H9 (cell line): Measurements from ENCODE around the gene GSG1L. TPM values are rescaled to one million over a fixed set of nuclear protein-coding genes. Genes with fewer than 3 reads are reported as not detected.

ENCODE experiments used
- DNase-seq: peaks from one replicate; pipeline ENCODE4 v3.0.0-alpha.2; 2017
- H2AFZ ChIP-seq: one replicate; pipeline ENCODE4 v1.6.1; 2013; ENCODE audit warnings: mild to moderate bottlenecking, low read length, control low read depth, moderate library complexity
- H2AK5ac ChIP-seq: 2 replicates; pipeline ENCODE4 v1.6.1; 2013; ENCODE audit warnings: low read length, control low read depth, mixed read lengths; ENCODE audit not compliant: insufficient read length
- H2BK120ac ChIP-seq: one replicate; pipeline ENCODE4 v1.6.1; 2013; ENCODE audit warnings: low read depth, mild to moderate bottlenecking, low read length, control low read depth, inconsistent platforms; ENCODE audit not compliant: poor library complexity, severe bottlenecking
- H2BK12ac ChIP-seq: 2 replicates; pipeline ENCODE4 v1.6.1; 2013; ENCODE audit warnings: low read length, control low read depth, mixed read lengths, low read depth; ENCODE audit not compliant: insufficient read length
- H2BK15ac ChIP-seq: 2 replicates; pipeline ENCODE4 v1.6.1; 2013; ENCODE audit warnings: low read depth, low read length, control low read depth
- H2BK20ac ChIP-seq: one replicate; pipeline ENCODE4 v1.6.1; 2013; ENCODE audit warnings: low read depth, mild to moderate bottlenecking, low read length, control low read depth, inconsistent platforms; ENCODE audit not compliant: poor library complexity, severe bottlenecking
- H2BK5ac ChIP-seq: 2 replicates; pipeline ENCODE4 v1.6.1; 2013; ENCODE audit warnings: low read length, control low read depth, mixed read lengths; ENCODE audit not compliant: insufficient read length
- H3K14ac ChIP-seq: 2 replicates; pipeline ENCODE4 v1.6.1; 2013; ENCODE audit warnings: low read length, control low read depth; ENCODE audit not compliant: insufficient read depth
- H3K18ac ChIP-seq: 2 replicates; pipeline ENCODE4 v1.6.1; 2013; ENCODE audit warnings: low read depth, mild to moderate bottlenecking, mixed read lengths, low read length, control low read depth; ENCODE audit not compliant: insufficient read length
- H3K23ac ChIP-seq: 2 replicates; pipeline ENCODE4 v1.6.1; 2013; ENCODE audit warnings: low read length, control low read depth, mixed read lengths, low read depth; ENCODE audit not compliant: insufficient read length
- H3K23me2 ChIP-seq: 2 replicates; pipeline ENCODE4 v1.6.1; 2013; ENCODE audit warnings: low read depth, mild to moderate bottlenecking, mixed read lengths, low read length, control low read depth; ENCODE audit not compliant: insufficient read length, poor library complexity, severe bottlenecking
- H3K27ac ChIP-seq: 2 replicates; pipeline ENCODE4 v1.5.1; 2013; ENCODE audit warnings: low read length, control low read depth, mixed read lengths, low read depth; ENCODE audit not compliant: insufficient read length
- H3K27me3 ChIP-seq: 2 replicates; pipeline ENCODE4 v1.6.1; 2013; ENCODE audit warnings: low read length, control low read depth, inconsistent platforms; ENCODE audit not compliant: insufficient read depth
- H3K4ac ChIP-seq: 2 replicates; pipeline ENCODE4 v1.6.1; 2013; ENCODE audit warnings: low read depth, mild to moderate bottlenecking, control low read depth, inconsistent platforms, low read length, moderate library complexity
- H3K4me1 ChIP-seq: 2 replicates; pipeline ENCODE4 v1.6.1; 2013; ENCODE audit warnings: low read length, control low read depth, inconsistent platforms; ENCODE audit not compliant: insufficient read depth
- H3K4me2 ChIP-seq: 2 replicates; pipeline ENCODE4 v1.6.1; 2013; ENCODE audit warnings: low read length, control low read depth, mixed read lengths; ENCODE audit not compliant: insufficient read length, insufficient read depth
- H3K56ac ChIP-seq: 2 replicates; pipeline ENCODE4 v1.6.1; 2013; ENCODE audit warnings: low read depth, mild to moderate bottlenecking, mixed read lengths, low read length, control low read depth; ENCODE audit not compliant: insufficient read length
- H3K79me1 ChIP-seq: 2 replicates; pipeline ENCODE4 v1.6.1; 2013; ENCODE audit warnings: low read depth, mild to moderate bottlenecking, moderate library complexity, low read length, control low read depth, inconsistent platforms; ENCODE audit not compliant: insufficient read depth, poor library complexity, severe bottlenecking
- H3K79me2 ChIP-seq: 2 replicates; pipeline ENCODE4 v1.6.1; 2013; ENCODE audit warnings: low read length, control low read depth, inconsistent platforms; ENCODE audit not compliant: insufficient read depth
- H3K9ac ChIP-seq: 2 replicates; pipeline ENCODE4 v1.6.1; 2013; ENCODE audit warnings: low read length, control low read depth, mixed read lengths; ENCODE audit not compliant: insufficient read length; ENCODE audit errors: extremely low read depth
- H3K9me3 ChIP-seq: one replicate; pipeline ENCODE4 v1.6.1; 2013; ENCODE audit warnings: low read depth, low read length, inconsistent platforms; ENCODE audit not compliant: control insufficient read depth
- H3T11ph ChIP-seq: one replicate; pipeline ENCODE4 v1.6.1; 2013; ENCODE audit warnings: mild to moderate bottlenecking, low read length, control low read depth, inconsistent platforms
- H4K20me1 ChIP-seq: one replicate; pipeline ENCODE4 v1.6.1; 2013; ENCODE audit not compliant: control insufficient read depth, insufficient read length, insufficient read depth
- H4K5ac ChIP-seq: 2 replicates; pipeline ENCODE4 v1.6.1; 2013; ENCODE audit warnings: low read depth, mild to moderate bottlenecking, mixed read lengths, low read length, control low read depth; ENCODE audit not compliant: insufficient read length
- H4K8ac ChIP-seq: replicated peaks from 2 replicates; pipeline ENCODE4 v1.6.1; 2013; ENCODE audit warnings: low read length, control low read depth, mixed read lengths, low read depth; ENCODE audit not compliant: insufficient read length
- H4K91ac ChIP-seq: 2 replicates; pipeline ENCODE4 v1.6.1; 2013; ENCODE audit warnings: low read depth, mild to moderate bottlenecking, moderate library complexity, mixed read lengths, low read length, control low read depth; ENCODE audit not compliant: insufficient read length
- H3K27ac Mint-ChIP-seq, 3 experiments: 2 replicates in 2 of 3; 3 replicates in 1 of 3; pipeline ENCODE4 v1.8.0; 2020 to 2021; ENCODE audit warnings: mixed read lengths in 3 of 3, mild to moderate bottlenecking in 1 of 3, moderate library complexity in 1 of 3
- H3K27me3 Mint-ChIP-seq: 2 replicates; pipeline ENCODE4 v1.8.0; 2021; ENCODE audit warnings: low read depth, mild to moderate bottlenecking, moderate library complexity, mixed read lengths
- H3K36me3 Mint-ChIP-seq, 3 experiments: 2 replicates in 2 of 3; 3 replicates in 1 of 3; pipeline ENCODE4 v1.8.0; 2020 to 2021; ENCODE audit warnings: low read depth in 3 of 3, mixed read lengths in 3 of 3; ENCODE audit not compliant: insufficient read depth in 1 of 3
- H3K4me1 Mint-ChIP-seq, 2 experiments: 2 replicates each; pipeline ENCODE4 v1.8.0; 2020; ENCODE audit warnings: mixed read lengths in 2 of 2
- H3K4me3 Mint-ChIP-seq, 2 experiments: 2 replicates in 1 of 2; 3 replicates in 1 of 2; pipeline ENCODE4 v1.8.0; 2020 to 2021; ENCODE audit warnings: mild to moderate bottlenecking in 2 of 2, mixed read lengths in 2 of 2, moderate library complexity in 1 of 2
- H3K9me3 Mint-ChIP-seq, 2 experiments: 2 replicates in 1 of 2; 3 replicates in 1 of 2; pipeline ENCODE4 v1.8.0; 2020; ENCODE audit warnings: mild to moderate bottlenecking in 2 of 2, mixed read lengths in 2 of 2, moderate library complexity in 1 of 2
- CTCF ChIP-seq: fragments of 200-600 bp; sonication (generic); conservative IDR thresholded peaks from 3 replicates; pipeline ENCODE4 v1.8.0; 2021; ENCODE audit warnings: antibody characterized with exemption, mild to moderate bottlenecking
- WGBS: extraction: QIAGEN DNeasy Blood & Tissue Kit; methylation state at CpG from one replicate; pipeline ENCODE4 v1.1.7; 2013; ENCODE audit warnings: missing lambda C conversion rate, low lambda C conversion rate, mixed read lengths; ENCODE audit not compliant: insufficient read length; ENCODE audit errors: extremely low coverage; 5-methylcytosine and 5-hydroxymethylcytosine counted together
- total RNA-seq: library from RNA; stranded (reverse); gene quantifications from 2 replicates; pipeline ENCODE4 v1.2.1, GENCODE V29; 2021

The GSG1L gene
- total RNA-seq, 1 experiment from 2014 or later = 0.35 TPM

GRCh38 chr16:27863377-27863776, 200.1 kb downstream of the GSG1L start:
- no peak overlapping the region for H4K5ac ChIP-seq
- Mint-ChIP-seq H3K9me3 (peaks cover 13 to 17% of the 10 kb centered on the region in 2 experiments), H3K36me3 (peaks cover 0 to 5% (median 0%) of the 10 kb centered on the region in 3 experiments; a peak in 2 of 7 replicates), H3K4me3 (no peak overlapping the region), H3K4me1 (no peaks in the 10 kb centered on the region), H3K27me3 (peaks cover 3% of the 10 kb centered on the region), H3K27ac (no peak overlapping the region)
- no peak overlapping the region for H3K23ac ChIP-seq
- no peaks in the 10 kb centered on the region for H3K9me3 ChIP-seq
- H3K27me3 ChIP-seq = no peaks in the 10 kb centered on the region
- no CpG with 5 or more reads among the region's 1 CpG for WGBS
- H3K4me1 ChIP-seq = no peaks in the 10 kb centered on the region
- no peak for DNase-seq
- no peak overlapping the region for H3K14ac ChIP-seq
- H3K23me2 ChIP-seq = no peaks in the 10 kb centered on the region
- no peak overlapping the region for H2AFZ ChIP-seq
- no peak overlapping the region for H2BK15ac ChIP-seq
- no peak overlapping the region for H3K4ac ChIP-seq
- no peak overlapping the region for H3K56ac ChIP-seq
- H4K8ac ChIP-seq = no peak overlapping the region
- H3K79me1 ChIP-seq = no peaks in the 10 kb centered on the region
- no peak overlapping the region for H3K18ac ChIP-seq
- H3K79me2 ChIP-seq = no peaks in the 10 kb centered on the region
- H2BK120ac ChIP-seq = no peak overlapping the region
- H3T11ph ChIP-seq = no peak overlapping the region
- no peak for TF ChIP-seq CTCF
- H4K91ac ChIP-seq = no peak overlapping the region
- no peak overlapping the region for H2AK5ac ChIP-seq
- H3K27ac ChIP-seq = no peak overlapping the region
- H2BK12ac ChIP-seq = no peak overlapping the region
- H3K4me2 ChIP-seq = no peak overlapping the region
- no peak overlapping the region for H3K9ac ChIP-seq
- H2BK20ac ChIP-seq = no peak overlapping the region
- H2BK5ac ChIP-seq = no peak overlapping the region
- H4K20me1 ChIP-seq = no peaks in the 10 kb centered on the region
